Measurements from ENCODE around the gene GIMAP7.

DNA sequence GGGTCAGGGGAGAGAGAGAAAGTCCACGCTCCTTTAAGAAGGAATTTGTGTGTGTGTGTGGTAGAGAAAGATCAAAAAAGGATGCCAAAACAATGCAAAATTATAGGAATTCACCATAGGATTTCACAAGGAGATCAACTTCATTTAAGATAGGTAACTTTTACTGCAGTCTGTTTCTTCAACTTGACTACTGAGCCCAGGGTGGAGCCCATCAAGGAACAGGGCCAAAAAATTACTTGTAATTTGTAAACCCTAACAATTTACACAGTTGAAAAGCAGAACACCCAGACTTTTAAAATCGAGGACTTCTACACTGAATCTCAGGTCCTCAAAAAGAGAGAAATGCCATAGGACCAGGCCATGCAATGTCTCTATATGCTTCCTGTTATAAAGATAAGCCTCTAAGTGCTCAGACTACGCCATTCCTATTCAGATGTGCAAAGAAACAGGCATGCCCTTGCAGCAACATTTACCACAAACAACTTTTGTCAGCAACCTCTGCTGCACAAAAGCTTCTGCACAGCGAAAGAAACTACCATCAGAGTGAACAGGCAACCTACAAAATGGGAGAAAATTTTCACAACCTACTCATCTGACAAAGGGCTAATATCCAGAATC, 42.0 kb downstream of the GIMAP7 start:
- TF ChIP-seq, protein P1, sequence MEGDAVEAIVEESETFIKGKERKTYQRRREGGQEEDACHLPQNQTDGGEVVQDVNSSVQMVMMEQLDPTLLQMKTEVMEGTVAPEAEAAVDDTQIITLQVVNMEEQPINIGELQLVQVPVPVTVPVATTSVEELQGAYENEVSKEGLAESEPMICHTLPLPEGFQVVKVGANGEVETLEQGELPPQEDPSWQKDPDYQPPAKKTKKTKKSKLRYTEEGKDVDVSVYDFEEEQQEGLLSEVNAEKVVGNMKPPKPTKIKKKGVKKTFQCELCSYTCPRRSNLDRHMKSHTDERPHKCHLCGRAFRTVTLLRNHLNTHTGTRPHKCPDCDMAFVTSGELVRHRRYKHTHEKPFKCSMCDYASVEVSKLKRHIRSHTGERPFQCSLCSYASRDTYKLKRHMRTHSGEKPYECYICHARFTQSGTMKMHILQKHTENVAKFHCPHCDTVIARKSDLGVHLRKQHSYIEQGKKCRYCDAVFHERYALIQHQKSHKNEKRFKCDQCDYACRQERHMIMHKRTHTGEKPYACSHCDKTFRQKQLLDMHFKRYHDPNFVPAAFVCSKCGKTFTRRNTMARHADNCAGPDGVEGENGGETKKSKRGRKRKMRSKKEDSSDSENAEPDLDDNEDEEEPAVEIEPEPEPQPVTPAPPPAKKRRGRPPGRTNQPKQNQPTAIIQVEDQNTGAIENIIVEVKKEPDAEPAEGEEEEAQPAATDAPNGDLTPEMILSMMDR (IDR thresholded peaks at IDR 0.05), result no peak
- no peak for TF ChIP-seq POLR2A (IDR thresholded peaks at IDR 0.05)
